ENCODE measurements around the gene SLC16A7.

- TF ChIP-seq, protein P1, sequence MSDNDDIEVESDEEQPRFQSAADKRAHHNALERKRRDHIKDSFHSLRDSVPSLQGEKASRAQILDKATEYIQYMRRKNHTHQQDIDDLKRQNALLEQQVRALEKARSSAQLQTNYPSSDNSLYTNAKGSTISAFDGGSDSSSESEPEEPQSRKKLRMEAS (IDR thresholded peaks at IDR 0.05; ENCODE audit: low read depth) = no peak
- TF ChIP-seq, protein P2, sequence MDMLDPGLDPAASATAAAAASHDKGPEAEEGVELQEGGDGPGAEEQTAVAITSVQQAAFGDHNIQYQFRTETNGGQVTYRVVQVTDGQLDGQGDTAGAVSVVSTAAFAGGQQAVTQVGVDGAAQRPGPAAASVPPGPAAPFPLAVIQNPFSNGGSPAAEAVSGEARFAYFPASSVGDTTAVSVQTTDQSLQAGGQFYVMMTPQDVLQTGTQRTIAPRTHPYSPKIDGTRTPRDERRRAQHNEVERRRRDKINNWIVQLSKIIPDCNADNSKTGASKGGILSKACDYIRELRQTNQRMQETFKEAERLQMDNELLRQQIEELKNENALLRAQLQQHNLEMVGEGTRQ (IDR thresholded peaks at IDR 0.05; ENCODE audit: borderline replicate concordance, low read depth, low read length) = no peak
- no peak for TF ChIP-seq CTCF (IDR thresholded peaks at IDR 0.05)
- no peak for TF ChIP-seq RAD21 (IDR thresholded peaks at IDR 0.05; ENCODE audit: low read length)
- TF ChIP-seq REST (IDR thresholded peaks at IDR 0.05; ENCODE audit: low read depth, low read length) = no peak
Observed at GRCh38 chr12:59811991-59812390, 216.2 kb downstream of the SLC16A7 start.

Measured in SK-N-SH (cell line).